ENCODE data around the gene AKR1C2.
A peak's percentile ranks its signal among the peaks of the same experiment; 100 is the strongest.
"Not testable (repeated sequence)": the region's sequence is repeated elsewhere in the genome, so short reads cannot be mapped to it uniquely, and the experiment has no call there.

Gene AKR1C2

GRCh38 chr10:5002013-5002727 is 1.5 kb downstream of the AKR1C2 start:
- Mint-ChIP-seq H3K9me3 (no peaks in the 10 kb centered on the region), H3K27ac (no peak overlapping the region), H3K36me3 (ENCODE audit: low read depth) (peaks cover 7% of the 10 kb centered on the region), H3K27me3 (ENCODE audit: low read depth) (no peaks in the 10 kb centered on the region), H3K4me3 (peak overlapping the region; percentile 31 to 67 (median 51)), H3K4me1 (peaks cover 9% of the 10 kb centered on the region)
- TF ChIP-seq, protein P1, sequence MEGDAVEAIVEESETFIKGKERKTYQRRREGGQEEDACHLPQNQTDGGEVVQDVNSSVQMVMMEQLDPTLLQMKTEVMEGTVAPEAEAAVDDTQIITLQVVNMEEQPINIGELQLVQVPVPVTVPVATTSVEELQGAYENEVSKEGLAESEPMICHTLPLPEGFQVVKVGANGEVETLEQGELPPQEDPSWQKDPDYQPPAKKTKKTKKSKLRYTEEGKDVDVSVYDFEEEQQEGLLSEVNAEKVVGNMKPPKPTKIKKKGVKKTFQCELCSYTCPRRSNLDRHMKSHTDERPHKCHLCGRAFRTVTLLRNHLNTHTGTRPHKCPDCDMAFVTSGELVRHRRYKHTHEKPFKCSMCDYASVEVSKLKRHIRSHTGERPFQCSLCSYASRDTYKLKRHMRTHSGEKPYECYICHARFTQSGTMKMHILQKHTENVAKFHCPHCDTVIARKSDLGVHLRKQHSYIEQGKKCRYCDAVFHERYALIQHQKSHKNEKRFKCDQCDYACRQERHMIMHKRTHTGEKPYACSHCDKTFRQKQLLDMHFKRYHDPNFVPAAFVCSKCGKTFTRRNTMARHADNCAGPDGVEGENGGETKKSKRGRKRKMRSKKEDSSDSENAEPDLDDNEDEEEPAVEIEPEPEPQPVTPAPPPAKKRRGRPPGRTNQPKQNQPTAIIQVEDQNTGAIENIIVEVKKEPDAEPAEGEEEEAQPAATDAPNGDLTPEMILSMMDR (IDR thresholded peaks at IDR 0.05; ENCODE audit: unreplicated experiment in 3 of 3) = no peak

DNA sequence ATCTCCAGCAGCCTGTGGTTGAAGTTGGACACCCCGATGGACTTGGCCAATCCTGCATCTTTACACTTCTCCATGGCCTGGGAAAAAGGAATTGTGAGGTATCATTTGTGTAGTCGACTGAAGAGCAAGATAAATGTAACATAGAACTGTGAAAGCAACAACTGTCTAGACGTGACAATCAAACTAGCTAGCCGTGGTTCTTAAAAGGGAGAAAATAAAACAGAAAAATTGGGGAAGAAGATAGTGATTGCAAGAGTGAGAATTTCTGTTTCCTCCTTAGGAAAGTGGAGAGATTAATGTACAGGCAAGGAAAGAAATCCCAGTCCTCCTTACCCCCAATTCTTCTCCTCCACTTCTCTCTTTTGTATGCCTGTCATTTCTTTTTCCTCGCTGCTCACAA is 5.0 kb downstream of the AKR1C2 start:
- peaks cover 7% of the 10 kb centered on the region for H3K36me3 Mint-ChIP-seq (ENCODE audit: low read depth)
- no peak overlapping the region for H3K27ac Mint-ChIP-seq
- TF ChIP-seq, protein P1 (IDR thresholded peaks at IDR 0.05; ENCODE audit: unreplicated experiment in 3 of 3) = no peak
- H3K4me3 Mint-ChIP-seq = no peak overlapping the region
- peaks cover 9% of the 10 kb centered on the region for H3K4me1 Mint-ChIP-seq
- no peaks in the 10 kb centered on the region for H3K9me3 Mint-ChIP-seq
- H3K27me3 Mint-ChIP-seq (ENCODE audit: low read depth) = no peaks in the 10 kb centered on the region

DNA sequence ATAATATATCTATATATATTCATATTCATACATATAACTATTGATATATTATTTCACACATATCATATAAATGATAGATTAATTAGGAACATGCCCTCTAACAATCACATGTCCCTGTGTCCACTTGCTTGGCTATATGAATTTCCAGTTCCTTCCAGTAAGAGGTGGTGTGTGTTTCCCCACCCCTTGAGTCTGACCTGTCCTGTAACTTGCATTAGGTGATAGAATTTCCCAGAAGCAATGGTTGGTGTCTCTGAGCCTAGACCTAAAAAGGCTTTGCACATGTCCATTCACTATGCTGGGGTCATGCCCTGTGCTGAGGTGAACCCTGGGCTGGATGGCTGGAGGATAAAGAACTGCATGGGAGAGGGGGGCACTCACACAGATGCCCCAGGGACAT is 9.4 kb downstream of the AKR1C2 start:
- H3K4me1 Mint-ChIP-seq; H3K4me3 Mint-ChIP-seq; H3K9me3 Mint-ChIP-seq; H3K27ac Mint-ChIP-seq; H3K27me3 Mint-ChIP-seq (ENCODE audit: low read depth); H3K36me3 Mint-ChIP-seq (ENCODE audit: low read depth): not testable (repeated sequence)

GRCh38 chr10:4992564-4992963 is 11.1 kb downstream of the AKR1C2 start:
- not testable (repeated sequence) for H3K27ac Mint-ChIP-seq; H3K27me3 Mint-ChIP-seq (ENCODE audit: low read depth); H3K4me1 Mint-ChIP-seq; H3K4me3 Mint-ChIP-seq; H3K9me3 Mint-ChIP-seq; H3K36me3 Mint-ChIP-seq (ENCODE audit: low read depth)

DNA sequence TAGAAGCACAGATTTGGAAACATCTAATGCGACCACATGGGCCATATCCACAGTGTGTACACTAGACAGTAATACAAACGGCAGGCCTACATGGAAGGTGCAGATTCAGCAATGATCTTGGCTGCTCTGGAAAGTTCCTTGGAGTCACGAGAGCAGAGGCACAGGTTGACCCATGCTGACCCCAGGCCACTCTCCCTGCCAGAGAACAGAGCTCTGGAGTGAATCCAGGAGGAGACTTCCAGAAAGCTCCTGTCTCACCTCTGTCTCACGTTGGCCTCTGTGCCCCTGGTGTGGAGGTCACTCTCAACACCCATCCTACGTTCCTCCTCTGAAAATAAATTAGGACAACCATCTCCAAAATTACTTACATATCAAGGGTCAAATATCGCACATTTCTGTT is 12.2 kb downstream of the AKR1C2 start:
- not testable (repeated sequence) for H3K27me3 Mint-ChIP-seq (ENCODE audit: low read depth); H3K4me3 Mint-ChIP-seq; H3K36me3 Mint-ChIP-seq (ENCODE audit: low read depth); H3K27ac Mint-ChIP-seq; H3K4me1 Mint-ChIP-seq; H3K9me3 Mint-ChIP-seq

- Mint-ChIP-seq H3K4me3 (no peak overlapping the region), H3K9me3 (no peaks in the 10 kb centered on the region), H3K36me3 (ENCODE audit: low read depth) (no peaks in the 10 kb centered on the region), H3K27ac (no peak overlapping the region), H3K4me1 (no peaks in the 10 kb centered on the region), H3K27me3 (ENCODE audit: low read depth) (no peaks in the 10 kb centered on the region)
- TF ChIP-seq, protein P1 (IDR thresholded peaks at IDR 0.05; ENCODE audit: unreplicated experiment in 3 of 3) = no peak
Measured at GRCh38 chr10:4990217-4990616, 13.4 kb downstream of the AKR1C2 start.

GRCh38 chr10:4988000-4988641 is 15.5 kb downstream of the AKR1C2 start:
- not testable (repeated sequence) for H3K27ac Mint-ChIP-seq; H3K4me3 Mint-ChIP-seq; H3K9me3 Mint-ChIP-seq; H3K4me1 Mint-ChIP-seq; H3K36me3 Mint-ChIP-seq (ENCODE audit: low read depth); H3K27me3 Mint-ChIP-seq (ENCODE audit: low read depth)

DNA sequence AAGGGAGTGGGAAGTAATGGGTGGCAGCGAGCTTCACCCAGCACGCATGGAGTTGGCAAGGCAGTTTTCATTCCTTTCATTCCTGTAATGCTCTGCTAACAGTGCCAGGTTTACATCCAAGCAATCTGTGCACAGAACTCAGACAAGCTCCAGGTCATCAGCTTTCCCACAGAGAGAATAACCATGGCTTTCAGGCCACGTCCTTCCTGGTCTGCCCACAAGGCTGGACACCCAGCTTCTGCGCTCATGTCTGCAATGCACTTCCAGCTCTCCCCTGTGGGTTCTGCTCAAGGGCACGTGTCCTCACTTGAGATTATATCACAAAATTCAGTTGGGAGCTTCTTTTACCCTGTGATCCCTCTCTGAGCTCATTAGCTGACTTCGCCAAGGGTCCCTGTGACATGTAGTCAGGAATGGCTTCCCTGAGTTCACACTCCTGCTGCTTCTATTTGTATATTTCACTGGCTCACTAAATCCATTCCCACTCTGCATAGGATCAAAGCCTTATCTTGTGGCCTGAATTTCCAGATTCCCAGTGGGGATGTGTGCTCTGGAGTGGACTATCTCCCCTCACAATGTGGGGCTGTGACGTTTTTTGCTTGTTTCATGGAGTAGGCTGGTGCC is 18.6 kb downstream of the AKR1C2 start:
- peaks cover 8% of the 10 kb centered on the region for H3K36me3 Mint-ChIP-seq (ENCODE audit: low read depth)
- TF ChIP-seq, protein P1 (IDR thresholded peaks at IDR 0.05; ENCODE audit: unreplicated experiment in 3 of 3) = no peak
- H3K27ac Mint-ChIP-seq = no peak overlapping the region
- peaks cover 2% of the 10 kb centered on the region for H3K9me3 Mint-ChIP-seq
- H3K27me3 Mint-ChIP-seq (ENCODE audit: low read depth) = no peaks in the 10 kb centered on the region
- H3K4me1 Mint-ChIP-seq = no peaks in the 10 kb centered on the region
- no peak overlapping the region for H3K4me3 Mint-ChIP-seq

Data from nephron (organoid).